Gastrocnemius medialis (tissue), 4 donors: ENCODE results near the gene MYL12B.

Source experiments
- CTCF ChIP-seq, 5 experiments: fragments of 450-650 bp in 3 of 5; fragments of 200-600 bp in 2 of 5; sonication (generic) in 2 of 5; IDR thresholded peaks in 4 of 5; conservative IDR thresholded peaks in 1 of 5; 1 replicate in 4 of 5; 2 replicates in 1 of 5; pipeline ENCODE4 v1.5.1; 2016 to 2019; ENCODE audit warnings: antibody characterized with exemption in 5 of 5, mild to moderate bottlenecking in 3 of 5, moderate library complexity in 3 of 5
- POLR2A ChIP-seq, 2 donors: fragments of 450-650 bp; IDR thresholded peaks; one replicate each; pipeline ENCODE4 v1.6.1; 2017; ENCODE audit warnings: antibody characterized with exemption in 2 of 2, mild to moderate bottlenecking in 2 of 2, moderate library complexity in 2 of 2

DNA sequence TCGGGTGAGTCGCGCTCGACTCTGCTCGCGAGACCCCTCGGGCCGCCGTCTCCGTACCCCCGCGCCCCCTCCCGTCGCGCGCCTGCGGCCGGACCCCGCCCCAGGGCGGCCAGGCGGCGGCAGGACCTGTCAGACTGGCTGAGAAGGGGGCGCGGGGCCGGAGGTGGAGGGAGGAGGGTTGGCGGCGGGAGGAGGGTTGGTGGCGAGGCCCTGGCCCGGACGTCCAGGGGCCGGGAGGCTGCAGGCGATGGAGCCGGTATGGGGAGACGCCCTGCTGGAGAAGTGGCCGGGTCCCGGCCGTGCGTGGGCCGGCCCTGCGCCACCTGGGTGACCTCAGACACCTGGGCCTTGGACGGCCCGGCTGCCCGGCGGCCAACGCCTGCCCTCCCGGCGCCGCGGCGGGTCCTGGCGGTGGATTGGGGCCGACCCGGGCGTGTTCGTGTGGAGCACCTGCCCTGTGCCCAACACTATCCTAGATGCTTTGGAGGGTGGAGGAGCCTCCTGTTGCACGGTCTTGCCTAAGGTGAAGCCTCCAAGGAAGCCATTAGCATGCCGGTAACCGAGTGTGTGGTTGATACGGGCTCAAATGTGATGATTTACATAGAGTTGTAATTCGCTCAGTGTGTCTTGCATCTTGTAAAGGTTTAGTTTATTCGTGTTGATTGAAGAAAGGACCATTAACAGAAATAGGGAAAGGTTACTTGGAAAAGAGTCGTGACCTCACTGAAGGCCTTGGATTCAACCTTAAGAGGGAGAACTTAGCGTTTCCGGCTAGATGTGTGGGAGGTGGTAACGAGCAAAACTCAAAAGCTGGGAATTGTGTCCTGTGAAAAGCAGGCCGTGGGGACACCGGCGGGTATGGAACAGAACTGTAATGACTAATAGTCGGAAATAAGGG lies 550 bp downstream of the MYL12B start:
- TF ChIP-seq CTCF (IDR thresholded peaks at IDR 0.05 in 4 of 5, conservative IDR thresholded peaks at IDR 0.05 in 1 of 5) (no peak), POLR2A (IDR thresholded peaks at IDR 0.05) (no peak)
